ENCODE results near the gene DUSP22.
"Not testable (repeated sequence)": the region's sequence is repeated elsewhere in the genome, so short reads cannot be mapped to it uniquely, and the experiment has no call there.

The DUSP22 gene

DNA sequence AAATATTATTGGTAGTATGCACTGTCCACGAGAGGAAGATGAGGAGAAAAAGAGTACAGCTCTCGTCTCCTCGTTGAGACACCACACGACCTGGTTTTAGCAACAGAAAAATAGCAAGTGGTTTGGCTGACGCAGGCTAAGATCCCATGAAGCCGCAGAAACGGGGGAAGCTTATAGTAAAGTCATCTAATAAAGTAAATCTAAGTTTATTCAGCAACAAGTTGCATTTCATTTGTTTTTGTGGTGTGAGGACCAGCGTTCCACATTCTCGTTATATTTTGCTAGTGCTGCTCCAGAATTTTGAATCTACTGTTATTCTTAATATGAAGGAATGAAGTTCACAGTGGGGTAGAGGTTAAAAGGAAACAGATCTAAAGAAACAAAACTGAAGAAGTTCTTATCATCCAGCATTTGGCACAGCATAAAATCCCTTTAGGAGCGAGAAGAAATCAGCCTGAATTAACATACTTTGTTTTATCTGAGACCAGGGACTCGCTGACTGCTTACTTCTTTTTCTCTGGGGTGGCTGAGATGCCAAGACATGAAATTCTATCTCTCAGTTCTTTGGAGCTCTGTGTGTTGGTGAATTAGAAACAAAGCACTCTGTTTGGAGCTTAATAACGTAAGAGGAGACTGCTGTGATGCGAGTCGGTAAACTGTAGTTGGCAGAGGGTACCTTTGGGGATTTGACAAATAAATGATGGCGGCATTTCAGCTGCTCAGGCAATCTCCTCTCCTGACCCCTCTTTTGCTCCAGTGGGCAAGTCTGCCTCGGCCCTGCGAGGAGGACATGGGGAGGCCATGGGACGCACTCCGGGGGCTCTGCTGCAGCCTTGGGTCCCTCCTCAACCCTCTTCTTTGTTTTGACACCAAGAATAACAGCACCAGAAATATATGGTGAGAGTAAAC is 74.4 kb downstream of the DUSP22 start:
- DNase-seq, result no peak

DNA sequence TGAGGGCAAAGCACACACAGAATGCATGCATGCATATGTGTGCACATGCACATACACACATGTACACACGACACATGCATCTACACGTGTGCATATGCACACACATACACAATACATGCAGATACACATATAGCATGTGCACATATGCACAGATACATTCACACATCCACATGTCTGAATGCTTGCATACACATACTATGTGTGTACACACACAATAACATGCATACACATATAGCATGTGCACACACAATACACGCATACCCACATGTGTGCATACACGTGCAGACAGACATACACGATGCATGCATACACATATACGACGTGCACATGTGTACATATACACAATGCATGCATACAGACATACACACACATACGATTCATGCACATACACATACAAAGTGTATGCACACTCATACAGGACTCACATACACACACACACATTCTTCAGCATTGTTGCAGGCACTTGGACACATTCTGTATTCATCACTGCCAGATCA is 75.1 kb downstream of the DUSP22 start:
- DNase-seq, result no peak

GRCh38 chr6:367891-368630 is 75.8 kb downstream of the DUSP22 start:
- DNase-seq, result no peak

DNA sequence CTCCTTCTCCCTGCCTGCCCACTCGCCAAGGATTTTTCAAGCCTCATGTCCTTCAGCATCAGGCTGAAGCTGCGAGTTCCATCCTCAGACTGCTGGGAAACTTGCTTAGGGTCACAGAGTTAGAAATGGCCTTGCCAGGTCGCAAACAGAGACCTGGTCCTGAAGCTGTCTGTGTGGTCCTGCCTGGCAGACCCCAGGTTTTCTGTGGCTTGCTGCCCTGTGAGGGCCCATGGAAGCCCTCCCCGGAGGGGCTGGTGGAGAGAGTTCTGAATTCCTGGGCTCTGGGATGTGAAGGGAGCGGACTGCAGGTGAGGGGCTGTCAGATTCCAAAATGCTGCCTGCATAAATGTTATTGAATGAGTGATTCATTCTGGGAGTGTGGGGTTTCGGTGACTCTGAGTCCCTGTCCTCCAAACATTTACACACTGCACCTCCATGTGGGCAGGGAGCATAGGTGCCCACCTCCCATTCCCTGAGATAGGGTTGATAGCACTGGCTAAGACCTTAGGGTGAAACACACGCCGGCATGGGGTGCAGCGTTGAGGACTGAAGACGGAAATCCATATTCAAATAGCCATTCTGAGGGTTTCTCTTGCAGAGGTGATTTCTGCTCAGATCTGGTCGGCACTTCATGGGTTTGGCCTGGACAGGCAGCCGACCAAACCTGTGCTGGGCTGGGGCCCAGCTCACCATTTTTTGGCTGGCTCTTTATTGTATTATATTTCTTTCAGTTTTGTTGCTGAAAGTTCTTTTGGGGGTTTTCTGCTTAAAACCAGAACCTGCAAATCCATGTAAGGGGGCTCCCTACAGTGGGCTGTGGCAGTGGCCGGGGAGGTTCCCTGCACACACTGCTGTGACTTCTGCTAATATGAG is 77.5 kb downstream of the DUSP22 start:
- no peak for DNase-seq

DNA sequence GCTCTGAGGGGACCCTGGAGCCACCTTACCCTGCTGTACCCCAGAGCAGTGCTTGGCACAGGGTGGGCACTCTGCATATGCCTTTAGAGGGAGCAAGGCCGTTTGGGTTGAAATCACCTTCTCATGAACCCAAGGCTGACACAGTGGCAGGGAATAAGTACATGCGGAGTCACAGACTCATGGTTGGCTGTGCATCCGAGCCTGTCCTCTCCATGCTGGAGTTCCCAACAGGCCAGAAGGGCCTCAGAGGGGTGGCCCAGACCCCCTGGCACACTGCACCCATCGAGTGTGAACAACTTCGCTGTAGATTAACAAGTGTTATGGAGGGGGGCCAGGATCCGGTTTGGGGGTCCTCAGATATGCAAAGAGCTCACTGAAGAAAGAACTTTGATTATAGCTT is 78.3 kb downstream of the DUSP22 start:
- DNase-seq, result no peak

DNA sequence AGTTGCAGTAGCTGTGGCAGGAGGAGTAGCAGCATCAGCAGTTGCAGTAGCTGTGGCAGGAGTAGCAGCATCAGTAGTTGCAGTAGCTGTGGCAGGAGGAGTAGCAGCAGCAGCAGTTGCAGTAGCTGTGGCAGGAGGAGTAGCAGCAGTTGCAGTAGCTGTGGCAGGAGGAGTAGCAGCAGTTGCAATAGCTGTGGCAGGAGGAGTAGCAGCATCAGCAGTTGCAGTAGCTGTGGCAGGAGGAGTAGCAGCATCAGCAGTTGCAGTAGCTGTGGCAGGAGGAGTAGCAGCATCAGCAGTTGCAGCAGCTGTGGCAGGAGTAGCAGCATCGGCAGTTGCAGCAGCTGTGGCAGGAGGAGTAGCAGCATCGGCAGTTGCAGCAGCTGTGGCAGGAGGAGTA is 79.6 kb downstream of the DUSP22 start:
- not testable (repeated sequence) for DNase-seq

DNA sequence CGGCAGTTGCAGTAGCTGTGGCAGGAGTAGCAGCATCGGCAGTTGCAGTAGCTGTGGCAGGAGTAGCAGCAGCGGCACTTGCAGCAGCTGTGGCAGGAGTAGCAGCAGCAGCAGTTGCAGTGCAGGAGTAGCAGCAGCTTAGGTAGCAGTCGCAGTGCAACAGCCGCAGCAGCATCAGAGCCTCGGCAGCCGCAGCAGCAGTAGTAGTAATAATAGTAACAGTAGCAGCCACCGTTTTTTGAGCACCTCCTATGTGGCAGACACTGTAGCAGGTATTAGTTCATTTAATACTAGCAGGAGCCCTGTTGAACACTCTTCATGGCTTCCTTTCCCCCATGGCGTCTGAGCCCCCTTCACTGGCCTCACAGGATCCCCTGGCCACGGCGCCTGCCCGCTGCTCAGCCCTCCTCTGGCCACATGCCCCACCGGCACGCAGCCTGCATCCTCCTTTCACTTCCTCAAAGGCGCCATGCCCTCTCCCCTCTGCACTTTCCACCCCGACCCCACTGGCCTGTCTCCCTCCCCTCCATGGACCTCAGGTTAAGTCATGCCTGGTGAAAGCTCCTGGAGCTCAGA is 80.1 kb downstream of the DUSP22 start:
- DNase-seq, result no peak

- no peak for DNase-seq
Observed at GRCh38 chr6:373031-373430, 80.7 kb downstream of the DUSP22 start.

GRCh38 chr6:373773-374724 is 81.8 kb downstream of the DUSP22 start:
- DNase-seq, result no peak

- no peak for DNase-seq
Observed at GRCh38 chr6:374956-375355, 82.7 kb downstream of the DUSP22 start.

GRCh38 chr6:376827-377640 is 84.7 kb downstream of the DUSP22 start:
- DNase-seq, result no peak

GRCh38 chr6:377641-378020 is 85.3 kb downstream of the DUSP22 start:
- DNase-seq, result not testable (repeated sequence)

DNA sequence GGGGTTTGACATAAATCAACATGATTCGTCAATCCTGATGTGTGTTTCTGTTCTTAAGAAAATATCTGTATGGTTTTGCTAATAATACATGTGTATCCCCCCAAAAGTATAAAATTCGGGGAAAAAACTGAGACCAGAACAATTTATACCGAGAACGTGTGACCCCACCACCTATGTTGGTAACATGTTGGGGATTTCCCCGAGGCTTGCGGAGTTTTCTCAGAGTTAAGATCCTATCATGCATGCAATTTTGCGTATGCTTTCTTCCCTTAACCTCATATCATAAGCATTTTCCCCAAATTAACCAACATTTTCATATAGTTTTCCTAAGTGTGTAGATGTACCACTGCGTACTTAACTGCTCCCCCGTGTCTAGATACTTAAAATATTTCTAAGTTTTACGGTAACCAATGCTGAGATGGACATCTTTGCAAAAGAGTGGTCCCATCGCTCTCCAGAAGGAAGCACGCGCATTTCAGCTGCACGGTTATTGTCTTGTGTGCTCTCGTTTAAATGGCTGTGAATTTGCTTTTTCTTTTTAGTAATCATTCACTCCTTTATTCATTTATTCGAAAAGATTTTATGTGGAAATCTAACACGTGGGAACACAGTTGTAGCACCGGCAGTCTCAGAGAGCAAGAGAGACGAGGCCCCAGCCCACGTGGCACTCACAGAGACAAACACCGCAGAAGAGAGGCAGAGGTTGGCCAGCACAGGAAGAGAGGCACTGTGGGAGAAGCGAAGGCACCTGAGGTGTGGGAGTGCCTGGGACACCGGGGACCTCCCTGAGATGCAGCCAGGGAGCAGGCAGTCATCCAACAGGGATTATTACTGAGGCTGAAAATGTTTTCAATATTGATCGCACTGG is 86.0 kb downstream of the DUSP22 start:
- no peak for DNase-seq

DNA sequence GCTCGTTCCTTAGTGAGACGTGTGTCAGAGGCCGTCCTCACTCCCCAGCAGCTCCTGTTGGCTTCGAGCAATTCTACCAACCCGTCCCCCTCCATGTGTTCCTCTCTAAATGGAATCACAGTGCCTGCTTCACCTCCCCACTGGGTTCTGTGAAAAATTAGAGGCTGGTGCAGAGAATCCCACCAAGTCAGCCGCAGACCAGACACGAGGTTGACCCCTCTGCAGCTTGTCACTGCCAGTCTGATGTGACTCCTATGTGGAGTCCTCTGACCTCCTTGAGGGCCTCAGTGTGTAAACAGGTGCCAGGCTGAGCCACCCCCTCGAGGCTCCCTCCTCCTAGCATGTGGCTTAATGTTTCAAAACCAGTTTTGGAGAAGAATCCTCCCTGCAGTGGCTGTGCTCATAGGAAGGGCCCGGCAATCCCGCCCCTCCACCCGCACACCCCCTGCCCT is 86.7 kb downstream of the DUSP22 start:
- DNase-seq, result no peak

DNA sequence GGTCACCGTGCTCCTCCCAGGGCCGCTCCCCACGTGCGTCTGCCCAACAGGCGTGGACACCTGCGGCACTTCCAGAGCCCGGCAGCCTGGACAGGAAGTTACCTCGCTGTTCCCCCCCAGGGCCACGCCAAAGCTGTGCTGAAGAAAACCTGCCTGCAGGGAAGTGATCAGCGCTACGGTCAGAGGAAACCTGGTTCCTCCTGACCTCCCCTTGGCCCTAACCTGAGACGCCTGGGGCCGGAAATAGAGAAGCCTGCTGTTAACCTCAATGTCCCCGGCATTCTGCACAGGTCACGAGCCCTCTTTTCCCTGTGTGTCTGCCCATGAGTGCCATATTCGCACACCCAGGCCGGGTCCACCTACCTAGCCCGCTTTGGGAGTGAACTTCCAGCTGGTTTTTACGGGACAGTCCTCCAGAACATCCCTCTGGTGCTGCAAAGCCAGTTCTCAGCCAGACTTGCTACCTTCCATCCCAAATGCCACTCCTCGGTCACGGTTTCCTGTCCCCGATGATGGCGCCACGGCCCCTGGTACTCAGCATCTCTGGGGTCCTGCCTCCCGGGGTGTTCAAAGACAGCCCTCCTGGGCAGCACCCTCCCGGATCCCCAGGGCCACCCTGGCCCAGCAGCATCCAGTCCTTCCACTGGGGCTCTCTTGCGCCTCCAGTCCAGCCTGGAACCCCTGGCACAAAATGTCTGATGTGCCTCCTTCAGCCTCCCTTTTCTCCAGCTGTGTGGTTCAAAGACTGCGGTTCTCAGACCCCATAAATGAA is 87.3 kb downstream of the DUSP22 start:
- no peak for DNase-seq

DNA sequence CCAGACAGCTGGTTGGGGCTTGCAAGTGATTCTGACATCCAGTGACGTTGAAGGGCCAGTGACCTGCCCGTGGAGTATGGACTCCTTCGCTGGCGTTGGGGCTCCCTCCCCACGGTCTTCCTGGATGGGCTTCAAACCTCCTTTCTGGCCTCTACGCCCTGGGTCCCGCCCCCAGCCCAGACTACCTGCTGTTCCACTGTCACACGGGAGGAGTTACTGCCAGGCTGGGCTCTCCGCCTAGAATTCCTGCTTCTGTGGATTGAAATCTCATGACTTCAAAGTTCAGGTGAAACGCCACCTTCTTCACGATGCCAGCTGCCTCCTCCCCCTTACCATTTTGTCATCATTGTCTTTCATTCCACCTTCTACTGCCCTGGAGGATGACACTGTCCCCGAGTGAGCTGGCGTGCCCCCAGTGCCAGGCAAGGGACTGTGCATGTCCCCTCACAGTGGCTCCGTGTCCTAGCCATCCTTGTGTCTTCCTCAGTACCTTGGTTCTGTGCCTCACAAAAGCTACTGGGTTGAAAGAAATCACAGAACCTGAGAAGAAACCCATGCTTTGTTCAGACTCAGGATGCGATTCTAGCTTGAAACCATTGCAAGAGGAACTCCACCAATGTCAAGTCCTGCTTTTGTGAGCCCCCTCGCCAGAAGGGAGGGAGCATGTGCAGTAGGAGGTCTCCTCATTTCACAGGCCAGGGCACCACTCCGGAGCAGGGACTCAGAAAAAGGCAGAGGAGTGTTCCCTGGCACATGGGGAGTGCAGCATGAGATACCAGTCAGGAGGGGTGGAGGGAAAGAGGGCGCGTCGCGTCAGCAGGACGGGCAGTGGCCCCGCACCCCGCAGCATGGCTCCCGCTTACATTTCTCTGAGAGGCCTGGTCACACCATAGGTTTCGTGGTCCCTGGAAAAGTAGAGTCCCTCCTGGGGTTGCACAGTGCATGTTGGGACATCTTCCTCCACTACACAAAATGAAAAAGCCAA is 88.2 kb downstream of the DUSP22 start:
- DNase-seq, result no peak

DNA sequence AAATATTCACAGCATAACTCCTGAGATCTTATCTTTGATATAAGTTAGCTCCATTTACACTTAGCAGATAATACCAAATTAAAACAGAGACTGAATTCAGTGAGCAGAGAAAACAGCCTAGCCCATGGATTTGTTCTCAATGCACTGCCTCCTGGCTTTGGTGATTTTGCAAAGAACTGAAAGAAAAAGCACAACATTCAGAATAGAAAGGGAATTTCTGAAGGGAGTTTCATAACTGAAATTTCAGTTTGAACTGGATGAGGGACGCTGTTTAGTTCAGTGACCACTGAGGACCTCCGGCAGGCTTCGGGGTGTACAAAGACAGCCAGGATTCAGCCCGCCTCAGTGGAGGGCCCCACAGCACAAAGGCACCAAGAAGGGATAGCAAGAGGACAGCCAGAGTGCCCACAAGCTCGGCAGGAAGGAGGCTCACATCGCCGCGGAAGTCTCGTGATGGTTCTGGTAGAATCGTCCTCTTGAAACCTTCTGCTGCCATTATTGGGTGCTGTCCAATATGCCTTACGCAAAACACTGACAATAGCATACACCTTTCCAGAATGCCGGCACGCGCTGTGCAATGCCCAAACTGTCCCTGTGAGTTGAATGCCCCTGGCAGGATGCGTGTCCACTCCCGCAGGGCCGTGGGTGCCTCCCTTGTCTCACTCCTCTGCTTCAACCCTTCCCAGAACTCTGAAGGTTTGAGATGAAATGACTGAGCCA is 89.6 kb downstream of the DUSP22 start:
- no peak for DNase-seq
